GM21515 (cell line): Measurements from ENCODE around the gene CT47C1.
"Not testable (repeated sequence)": the region's sequence is repeated elsewhere in the genome, so short reads cannot be mapped to it uniquely, and the experiment has no call there.

Experiments used
- ATAC-seq: cut with Tn5 transposase; IDR thresholded peaks from one replicate; pipeline ENCODE4 v1.9.1; 2021; ENCODE audit not compliant: unreplicated experiment

The CT47C1 gene

DNA sequence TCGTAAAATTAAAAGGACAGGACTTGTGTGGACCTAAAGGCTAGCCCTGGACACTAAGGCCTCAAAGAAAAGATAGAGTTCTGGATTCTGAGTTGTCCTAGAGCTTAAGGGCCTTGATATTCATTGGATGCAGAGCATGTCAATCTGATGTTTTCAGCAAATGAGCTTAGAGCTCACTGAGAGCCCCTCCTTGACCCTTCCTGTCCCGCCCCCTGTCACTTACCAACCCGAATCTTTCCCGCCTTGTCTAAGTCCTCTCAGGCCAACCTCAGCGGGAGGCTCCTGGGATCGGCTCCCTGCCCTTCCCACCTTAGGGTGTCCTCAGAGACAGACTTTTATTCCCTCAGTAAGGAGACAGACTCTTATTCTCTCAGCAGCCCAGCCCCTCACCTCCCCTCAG is at the start of gene CT47C1:
TSS of gene CT47C1 (plus strand) at position 250 of the 400 bp plus-strand sequence. CDS start 233 bp downstream, outside the sequence.
- ATAC-seq, result no peak

DNA sequence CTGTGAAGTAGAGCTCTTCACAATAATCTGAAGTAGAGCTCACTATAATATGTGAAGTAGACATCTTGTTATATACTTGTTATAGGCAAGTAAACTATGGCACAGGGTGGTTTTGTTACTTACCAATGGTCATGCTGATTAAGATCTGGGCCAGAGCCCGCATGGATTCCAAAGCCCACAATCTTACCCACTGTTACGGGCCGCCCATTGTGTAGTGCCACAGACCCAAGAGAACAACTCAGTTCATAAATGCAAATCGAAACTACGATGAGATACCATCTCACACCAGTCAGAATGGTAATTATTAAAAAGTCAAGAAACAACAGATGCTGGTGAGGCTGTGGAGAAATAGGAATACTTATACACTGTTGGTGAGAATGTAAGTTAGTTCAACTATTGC is 46.9 kb upstream of the CT47C1 start:
- no peak for ATAC-seq

DNA sequence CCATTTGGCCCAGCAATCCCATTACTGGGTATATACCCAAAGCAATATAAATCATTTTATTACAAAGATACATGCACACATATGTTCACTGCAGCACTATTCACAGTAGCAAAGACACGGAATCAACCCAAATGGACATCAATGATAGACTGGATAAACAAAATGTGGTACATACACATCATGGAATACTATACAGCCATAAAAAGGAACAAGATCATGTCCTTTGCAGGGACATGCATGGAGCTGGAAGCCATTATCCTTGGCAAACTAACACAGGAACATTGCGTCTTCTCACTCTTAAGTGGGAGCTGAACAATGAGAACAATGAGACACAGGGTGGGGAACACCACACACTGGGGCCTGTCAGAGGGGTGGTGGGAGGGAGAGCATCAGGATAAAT is 46.4 kb upstream of the CT47C1 start:
- ATAC-seq, result not testable (repeated sequence)

DNA sequence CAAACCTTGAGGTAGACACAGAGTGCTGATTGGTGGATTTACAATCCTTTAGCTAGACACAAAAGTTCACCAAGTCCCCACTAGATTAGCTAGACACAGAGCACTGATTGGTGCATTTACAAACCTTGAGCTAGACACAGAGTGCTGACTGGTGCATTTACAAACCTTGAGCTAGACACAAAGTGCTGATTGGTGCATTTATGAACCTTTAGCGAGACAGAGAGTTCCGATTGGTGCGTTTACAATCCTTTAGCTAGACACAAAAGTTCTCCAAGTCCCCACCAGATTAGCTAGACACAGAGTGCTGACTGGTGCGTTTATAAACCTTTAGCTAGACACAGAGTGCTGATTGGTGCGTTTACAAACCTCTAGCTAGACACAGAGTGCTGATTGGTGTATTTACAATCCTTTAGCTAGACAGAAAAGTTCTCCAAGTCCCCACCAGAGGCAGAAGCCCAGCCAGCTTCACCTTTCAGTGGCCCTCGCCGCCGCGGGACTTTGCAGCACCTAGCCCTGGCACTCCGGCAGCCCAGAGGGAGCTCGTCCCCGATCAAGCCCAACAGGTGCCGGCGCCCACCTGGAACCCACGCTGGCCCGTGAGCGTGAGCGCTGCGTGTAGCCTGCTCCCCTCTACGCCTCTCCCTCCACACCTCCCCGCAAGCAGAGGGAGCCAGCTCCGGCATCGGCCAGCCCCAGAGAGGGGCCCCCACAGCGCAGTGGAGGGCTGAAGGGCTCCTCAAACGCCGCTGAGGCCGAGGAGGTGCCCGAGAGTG is 44.6 kb upstream of the CT47C1 start:
- ATAC-seq, result not testable (repeated sequence)

DNA sequence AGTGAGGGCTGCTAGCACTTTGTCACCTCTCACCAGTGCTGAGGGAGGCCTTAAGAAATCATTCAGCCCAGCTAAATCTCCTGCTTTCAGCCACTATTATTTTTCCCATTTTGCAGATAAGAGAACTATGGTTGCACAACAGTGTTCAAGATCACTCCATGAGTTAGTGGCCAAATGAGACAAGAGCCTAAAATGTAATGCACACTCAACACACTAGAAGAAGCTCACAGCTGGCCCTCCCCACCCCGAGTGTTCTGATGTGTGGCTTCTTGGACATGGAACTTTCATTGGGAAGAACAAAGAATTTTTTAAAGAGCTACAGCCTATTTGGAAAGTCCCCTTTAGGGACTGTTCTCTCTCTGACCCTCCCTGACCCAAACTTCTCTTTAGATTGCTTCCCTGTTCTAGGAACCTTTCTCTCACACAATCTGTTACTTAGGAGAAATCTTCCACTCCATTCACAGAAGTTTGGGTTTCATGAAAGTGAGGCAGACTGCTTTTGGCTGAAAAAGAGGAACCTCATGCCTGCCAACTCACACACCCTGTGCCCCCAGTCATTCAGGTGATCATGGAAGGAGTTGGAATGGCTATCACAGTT is 44.0 kb upstream of the CT47C1 start:
- ATAC-seq, result no peak

DNA sequence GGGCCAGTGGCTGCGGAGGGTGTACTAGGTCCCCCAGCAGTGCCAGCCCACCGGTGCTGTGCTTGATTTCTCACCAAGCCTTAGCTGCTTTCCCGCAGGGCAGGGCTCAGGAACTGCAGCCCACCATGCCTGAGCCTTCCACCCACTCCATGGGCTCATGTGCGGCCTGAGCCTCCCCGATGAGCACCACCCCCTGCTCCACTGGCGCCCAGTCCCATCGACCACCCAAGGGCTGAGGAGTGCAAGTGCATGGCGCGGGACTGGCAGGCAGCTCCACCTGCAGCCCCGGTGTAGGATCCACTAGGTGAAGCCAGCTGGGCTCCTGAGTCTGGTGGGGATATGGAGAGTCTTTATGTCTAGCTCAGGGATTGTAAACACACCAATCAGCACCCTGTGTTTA is 43.1 kb upstream of the CT47C1 start:
- ATAC-seq, result not testable (repeated sequence)

DNA sequence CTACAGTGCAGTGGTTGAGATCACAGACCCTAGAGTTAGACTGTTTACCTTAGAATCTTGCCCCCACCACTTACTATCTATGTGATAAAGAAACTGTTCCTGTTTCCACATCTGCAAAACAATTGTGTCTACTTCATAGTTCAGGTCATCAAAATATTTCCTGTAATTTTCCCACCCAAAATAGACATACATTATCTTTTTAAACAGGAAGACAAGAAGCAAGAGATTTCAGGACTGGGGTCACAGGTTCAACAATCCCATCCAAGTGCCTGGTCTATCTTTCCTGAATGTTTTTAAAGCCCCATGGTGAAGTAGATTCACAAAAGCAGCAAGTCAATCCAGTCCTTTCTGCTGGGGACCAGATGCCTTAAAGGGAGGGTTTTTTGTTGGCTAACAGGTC is 41.8 kb upstream of the CT47C1 start:
- ATAC-seq, result no peak

DNA sequence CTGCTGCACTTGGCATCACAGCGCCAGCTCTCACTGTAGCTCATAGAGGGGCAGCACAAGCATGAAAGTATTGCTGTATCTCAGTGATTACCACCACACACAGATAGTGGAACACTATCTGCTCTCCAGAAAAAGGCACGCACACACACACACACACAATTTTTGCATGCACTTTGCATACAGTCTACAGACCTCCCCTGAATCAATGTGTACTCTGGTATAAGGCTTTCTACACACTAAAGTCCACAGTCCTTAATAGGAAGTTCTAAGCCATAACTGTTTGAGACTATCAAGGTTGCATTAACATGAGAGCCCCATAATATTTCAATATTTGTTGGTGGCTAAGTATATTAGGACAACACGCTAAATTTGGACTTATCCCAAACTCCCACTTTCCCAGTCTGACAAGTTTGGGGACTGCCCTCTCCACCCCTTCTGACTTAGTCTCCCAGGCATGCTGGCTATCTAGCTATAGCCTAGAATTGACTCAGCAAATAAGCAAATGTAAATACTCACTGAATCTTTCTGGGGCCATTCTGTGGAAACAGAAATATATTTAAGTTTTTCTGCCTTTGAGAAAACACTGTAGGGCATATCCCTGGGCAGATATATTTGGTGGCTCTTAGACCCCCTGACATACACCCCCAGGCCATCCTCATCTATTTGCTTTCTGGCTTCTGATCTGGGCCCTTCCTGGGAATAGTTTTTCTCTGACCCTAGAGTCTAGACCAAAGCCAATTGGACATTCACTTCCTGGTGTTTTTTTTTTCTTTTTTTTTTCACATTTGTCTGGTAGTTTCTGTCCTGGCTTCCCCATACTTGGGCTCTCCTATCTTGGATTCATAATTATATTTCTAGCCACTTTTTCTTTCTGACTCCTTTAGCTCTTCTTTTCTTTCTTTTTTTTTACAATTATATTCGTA is 36.4 kb upstream of the CT47C1 start:
- ATAC-seq, result no peak

DNA sequence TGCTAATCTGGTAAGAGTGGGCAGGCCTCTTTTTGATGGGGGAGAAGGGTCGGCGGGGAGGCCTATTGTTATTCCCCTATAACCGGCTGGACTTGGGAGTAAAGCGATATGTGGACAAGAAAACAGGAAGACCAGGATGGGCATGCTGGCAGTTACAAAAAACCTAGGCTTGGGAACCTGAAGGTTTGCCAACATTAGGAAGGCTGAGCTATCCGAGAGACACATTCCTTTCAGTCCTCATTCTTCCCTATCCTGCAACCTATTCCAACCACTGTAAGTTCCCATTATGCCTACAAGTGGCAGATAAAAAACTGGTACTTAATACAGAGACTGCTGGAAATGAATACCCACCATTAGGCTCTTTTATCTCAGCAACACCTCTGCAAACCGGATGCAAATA is 32.4 kb upstream of the CT47C1 start:
- ATAC-seq, result no peak

DNA sequence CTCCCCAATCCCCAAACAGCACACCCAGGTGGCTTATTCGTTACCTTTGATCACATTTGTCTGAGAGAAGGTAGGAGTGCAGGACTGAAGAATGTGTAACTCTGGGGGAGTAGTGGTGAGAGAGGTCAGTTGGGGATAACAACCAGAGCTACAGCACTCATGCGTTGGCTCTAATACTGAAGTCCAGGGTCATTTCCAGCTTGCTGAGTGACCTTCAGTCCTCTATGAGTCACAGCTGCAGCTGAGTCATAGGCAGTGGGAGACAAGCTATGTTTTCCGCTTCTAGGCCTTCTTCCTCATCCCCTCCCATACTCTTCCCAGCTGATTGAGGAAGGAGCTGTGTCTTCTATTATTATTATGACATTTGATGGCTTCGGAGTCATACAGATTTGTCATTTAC is 31.6 kb upstream of the CT47C1 start:
- no peak for ATAC-seq

DNA sequence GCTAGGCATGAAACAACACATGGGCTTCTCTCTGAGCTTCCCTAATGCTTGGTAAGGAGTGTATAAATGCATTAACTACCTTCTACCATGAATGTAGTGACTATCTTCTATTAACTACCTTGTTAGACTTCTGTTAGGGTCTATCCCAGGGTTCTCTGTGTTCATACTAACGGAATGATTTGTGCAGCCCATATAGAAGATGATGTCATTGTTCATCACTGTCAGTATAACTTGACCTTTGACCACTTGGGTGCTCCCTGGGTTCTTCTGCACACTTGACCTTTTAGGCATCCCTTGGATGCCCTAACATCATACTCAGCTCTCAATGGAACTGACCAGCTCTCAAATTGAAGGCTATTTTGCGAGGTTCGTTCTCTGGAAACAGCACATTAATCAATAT is 30.8 kb upstream of the CT47C1 start:
- ATAC-seq, result no peak

DNA sequence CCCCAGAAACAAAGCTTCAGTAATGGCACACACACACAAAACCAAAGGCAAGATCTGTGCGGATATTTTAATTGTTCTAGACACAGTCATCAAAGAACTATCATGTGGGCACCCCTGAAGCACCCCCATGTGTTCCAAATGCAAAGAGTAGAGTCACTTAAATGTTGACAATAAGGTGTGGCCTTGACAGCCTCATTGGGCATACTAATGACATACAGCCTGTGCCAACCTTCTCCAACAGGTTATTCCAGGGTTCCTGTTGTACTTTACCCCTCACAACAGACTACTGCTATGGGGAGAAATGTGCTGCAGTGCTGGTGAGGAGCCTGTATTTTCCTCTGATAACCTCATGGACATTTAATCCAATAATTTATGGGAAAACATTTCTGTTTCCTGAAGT is 29.8 kb upstream of the CT47C1 start:
- ATAC-seq, result no peak

DNA sequence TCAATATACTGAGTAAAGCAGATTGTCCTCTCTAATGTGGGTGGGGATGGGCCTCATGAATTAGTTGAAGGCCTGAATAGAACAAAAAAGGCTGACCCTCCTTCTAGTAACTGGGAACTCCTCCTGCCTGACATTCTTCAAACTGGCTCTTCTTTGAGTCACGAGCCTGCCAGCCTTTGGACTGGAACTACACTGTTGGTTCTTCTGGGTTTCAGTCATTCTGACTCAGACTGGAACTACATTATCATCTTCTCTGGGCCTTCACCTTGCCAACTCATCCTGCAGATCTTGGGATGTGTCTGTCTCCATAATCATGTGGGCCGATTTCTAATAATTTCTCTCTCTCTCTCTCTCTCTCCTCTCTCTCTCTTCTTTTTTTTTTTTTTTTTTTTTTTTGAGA is 26.9 kb upstream of the CT47C1 start:
- no peak for ATAC-seq

DNA sequence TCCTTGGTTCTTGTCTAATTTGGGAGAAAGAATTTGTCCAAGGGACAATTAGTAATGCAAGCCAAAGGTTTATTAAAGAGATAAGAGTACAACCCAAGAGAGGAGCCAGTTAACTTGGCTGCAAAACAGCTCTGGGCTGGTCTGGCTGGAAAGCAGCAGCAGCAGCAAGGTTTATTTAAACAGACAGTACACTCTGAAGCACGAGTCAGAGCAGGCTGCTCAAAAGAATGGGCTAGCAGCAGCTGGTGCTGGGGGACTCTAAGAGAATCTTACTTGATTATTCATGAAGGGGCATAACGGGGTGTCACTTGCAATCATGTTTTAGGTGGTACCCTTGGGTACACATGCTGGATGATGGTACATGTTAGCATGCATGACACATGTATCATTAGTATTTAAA is 17.1 kb upstream of the CT47C1 start:
- no peak for ATAC-seq

DNA sequence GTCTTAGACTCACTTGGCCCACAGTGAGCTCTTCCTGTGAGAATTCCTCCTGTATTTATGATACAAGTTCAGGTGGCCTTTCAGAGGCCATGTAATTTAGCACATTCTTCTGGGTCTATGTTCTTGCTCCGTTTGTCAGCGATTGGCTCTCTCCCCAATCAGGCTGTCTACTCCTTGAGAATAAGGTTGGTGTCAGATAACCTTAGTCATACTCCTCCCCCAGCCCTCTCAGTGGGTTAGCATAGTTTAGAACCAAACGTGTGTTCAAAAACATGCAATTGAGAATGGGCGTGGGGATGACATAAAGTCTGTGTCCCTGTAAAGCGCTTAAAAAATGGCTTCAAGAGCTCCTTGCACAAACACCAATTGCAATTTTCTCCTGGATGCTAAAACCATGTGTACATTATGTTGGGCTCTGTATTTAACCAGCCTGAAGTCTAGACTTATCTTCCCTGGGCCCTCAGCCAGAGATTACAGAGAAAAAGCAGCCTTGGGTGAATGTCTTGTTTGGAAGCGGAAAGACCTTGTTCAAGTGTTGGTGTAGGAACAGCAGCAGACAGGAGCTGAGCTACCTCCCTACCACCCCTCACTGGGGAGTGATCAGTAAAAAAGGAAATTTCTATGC is 9.9 kb upstream of the CT47C1 start:
- no peak for ATAC-seq

DNA sequence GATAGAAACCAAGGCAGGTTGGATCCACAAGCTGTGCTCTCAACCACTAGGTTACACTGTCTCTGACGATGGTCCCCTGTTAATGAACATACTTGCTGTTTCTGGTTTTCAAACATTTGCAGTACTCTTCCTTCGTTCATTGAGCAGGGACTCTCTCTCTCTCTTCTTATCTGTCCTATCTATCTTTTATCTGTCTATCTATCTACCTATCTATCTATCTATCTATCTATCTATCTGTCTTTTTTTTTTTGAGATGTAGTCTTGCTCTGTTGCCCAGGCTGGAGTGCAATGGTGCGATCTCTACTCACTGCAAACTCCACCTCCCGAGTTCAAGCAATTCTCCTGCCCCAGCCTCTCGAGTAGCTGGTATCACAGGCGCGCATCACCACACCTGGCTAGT is 9.4 kb upstream of the CT47C1 start:
- ATAC-seq, result no peak

DNA sequence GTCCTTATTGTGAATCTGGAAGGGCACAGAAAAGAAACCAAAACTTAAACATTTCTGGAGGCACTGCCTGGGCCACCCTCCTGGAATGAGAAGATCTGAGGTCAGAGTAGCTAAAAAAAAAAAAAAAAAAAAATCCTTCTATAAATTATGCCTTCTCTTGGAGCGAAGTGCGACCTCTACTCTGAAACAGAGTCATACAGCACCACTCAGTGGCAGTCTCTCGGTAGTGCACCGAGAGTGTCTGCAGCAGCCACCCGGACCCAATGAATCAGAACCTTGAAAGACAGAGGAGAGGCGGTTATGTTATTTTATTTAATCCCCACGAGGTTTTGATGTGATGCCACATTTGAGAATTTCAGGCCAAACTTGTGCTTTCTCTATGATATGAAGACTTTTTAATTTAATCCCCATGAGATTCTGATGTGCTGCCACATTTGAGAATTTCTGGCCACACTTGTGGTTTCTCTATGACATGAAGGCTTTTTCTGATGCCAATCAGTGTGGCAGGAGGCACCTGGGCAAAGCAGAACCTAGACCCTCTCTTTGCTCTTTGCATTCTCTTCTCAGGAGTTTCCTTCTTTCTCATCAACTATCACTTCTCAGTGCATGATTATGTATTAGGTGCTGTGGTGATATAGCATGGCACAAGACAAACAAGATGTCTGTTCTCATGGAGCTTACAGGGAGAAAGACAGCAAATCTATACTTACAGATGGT is 5.6 kb upstream of the CT47C1 start:
- ATAC-seq, result no peak

DNA sequence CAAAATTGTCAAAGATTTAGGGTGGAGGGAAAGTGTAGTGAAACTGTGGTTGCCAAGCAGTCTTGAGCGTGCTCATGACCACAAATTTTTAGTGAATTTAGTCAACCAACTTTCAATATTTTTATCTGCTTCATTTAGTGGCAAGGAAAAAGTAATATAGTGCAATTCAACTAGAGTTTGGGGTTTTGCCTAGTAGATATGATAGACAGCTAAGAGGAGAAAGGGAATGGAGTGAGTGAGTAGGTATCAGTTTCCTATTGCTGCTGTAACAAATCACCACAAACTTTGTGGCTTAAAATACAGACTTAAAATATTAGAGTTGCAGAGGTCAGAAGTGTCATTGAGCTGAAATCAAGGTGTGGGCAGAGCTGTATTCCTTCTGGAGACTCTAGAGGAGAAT is 3.7 kb upstream of the CT47C1 start:
- no peak for ATAC-seq

DNA sequence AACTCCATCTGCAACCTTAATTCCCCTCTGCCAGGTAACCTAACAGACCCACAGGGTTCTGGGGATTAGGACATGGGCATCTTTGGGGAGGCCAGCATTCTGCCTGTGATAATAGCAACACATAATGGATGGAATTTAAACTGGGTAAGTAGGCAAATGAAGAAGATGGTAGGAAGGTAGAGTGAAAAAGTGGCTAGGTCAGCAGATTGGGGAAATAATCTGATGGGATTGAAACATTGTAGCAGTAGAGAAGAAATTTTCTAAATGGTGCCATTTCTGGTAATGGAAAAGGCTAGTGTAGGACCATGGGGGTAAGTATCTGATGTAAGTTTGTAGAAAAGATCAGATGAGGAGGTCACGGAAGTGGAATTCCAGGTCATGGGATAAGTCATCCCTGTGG is 3.0 kb upstream of the CT47C1 start:
- ATAC-seq, result no peak

DNA sequence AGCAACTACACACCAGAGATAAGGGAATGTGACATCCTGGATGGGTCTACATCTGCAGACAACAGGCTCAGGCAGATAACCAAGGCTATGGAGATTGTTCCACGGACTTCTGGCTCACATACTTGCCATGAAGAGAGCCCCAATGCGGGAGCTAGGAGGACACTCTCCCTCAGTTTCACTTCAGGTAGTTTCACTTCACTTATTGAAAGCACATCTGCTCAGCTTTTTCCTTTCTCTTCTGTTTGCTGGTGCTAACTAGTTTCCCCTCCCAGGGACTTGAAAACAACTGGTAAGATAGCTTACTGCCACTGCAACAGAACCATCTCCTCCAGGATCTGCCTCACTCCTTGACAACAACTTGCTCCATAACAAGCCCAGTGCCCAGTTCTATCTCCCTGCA is 1.4 kb upstream of the CT47C1 start:
- ATAC-seq, result no peak
